Endodermal cell (in vitro differentiated cells): ENCODE data around the gene LAYN. TPM values are rescaled to one million over a fixed set of nuclear protein-coding genes. Genes with fewer than 3 reads are reported as not detected.

Source experiments
- DNase-seq: peaks from one replicate; pipeline ENCODE4 v3.0.0-alpha.2; 2017
- H3K27ac ChIP-seq: 2 replicates; pipeline ENCODE4 v1.5.1; 2013; ENCODE audit warnings: mild to moderate bottlenecking, low read depth, low read length, moderate library complexity
- H3K27me3 ChIP-seq: 2 replicates; pipeline ENCODE4 v1.6.1; 2013; ENCODE audit warnings: mild to moderate bottlenecking, low read length, moderate library complexity; ENCODE audit not compliant: insufficient read depth, control insufficient read depth, poor library complexity, severe bottlenecking
- H3K36me3 ChIP-seq: 2 replicates; pipeline ENCODE4 v1.7.0; 2013; ENCODE audit warnings: mild to moderate bottlenecking, low read length, moderate library complexity; ENCODE audit not compliant: control insufficient read depth, insufficient read depth
- H3K4me1 ChIP-seq: one replicate; pipeline ENCODE4 v1.7.0; 2013; ENCODE audit warnings: low read length; ENCODE audit not compliant: control insufficient read depth, insufficient read depth
- H3K4me3 ChIP-seq: 2 replicates; pipeline ENCODE4 v1.5.1; 2013; ENCODE audit warnings: mild to moderate bottlenecking, low read length, moderate library complexity
- H3K9ac ChIP-seq: 2 replicates; pipeline ENCODE4 v1.6.1; 2013; ENCODE audit warnings: mild to moderate bottlenecking, low read length, moderate library complexity; ENCODE audit not compliant: poor library complexity, severe bottlenecking; ENCODE audit errors: extremely low read depth
- H3K9me3 ChIP-seq: 2 replicates; pipeline ENCODE4 v1.6.1; 2013; ENCODE audit warnings: mild to moderate bottlenecking, low read length, moderate library complexity; ENCODE audit not compliant: control insufficient read depth
- H3K27ac Mint-ChIP-seq: 2 replicates; pipeline ENCODE4 v1.8.0; 2020; ENCODE audit warnings: mixed read lengths
- H3K27me3 Mint-ChIP-seq: 2 replicates; pipeline ENCODE4 v1.8.0; 2021; ENCODE audit warnings: mild to moderate bottlenecking, mixed read lengths; ENCODE audit not compliant: insufficient read depth
- H3K36me3 Mint-ChIP-seq: 2 replicates; pipeline ENCODE4 v1.8.0; 2020; ENCODE audit warnings: low read depth, mixed read lengths
- H3K4me1 Mint-ChIP-seq: 2 replicates; pipeline ENCODE4 v1.8.0; 2020; ENCODE audit warnings: mixed read lengths
- H3K4me3 Mint-ChIP-seq: 2 replicates; pipeline ENCODE4 v1.8.0; 2020; ENCODE audit warnings: mild to moderate bottlenecking, moderate library complexity, mixed read lengths
- H3K9me3 Mint-ChIP-seq: 2 replicates; pipeline ENCODE4 v1.8.0; 2020; ENCODE audit warnings: mild to moderate bottlenecking, mixed read lengths
- WGBS, 2 experiments: methylation state at CpG; one replicate each; pipeline versions ENCODE4 v1.1.5 to v1.1.7; 2013; ENCODE audit warnings: missing lambda C conversion rate in 2 of 2, mixed read lengths in 1 of 2; ENCODE audit not compliant: insufficient coverage in 1 of 2, insufficient read length in 1 of 2; 5-methylcytosine and 5-hydroxymethylcytosine counted together
- total RNA-seq, 2 donors: library from RNA; stranded (reverse); fragmentation: NEBNext Ultra II Directional in 1 of 2; extraction: Animal tissue kit (Norgen Biotek cat#: 25700) in 1 of 2; gene quantifications; 2 replicates in 1 of 2; 3 replicates in 1 of 2; pipeline ENCODE4 v1.2.1, GENCODE V29; 2021
- TF ChIP-seq, protein P1 (sequence below): fragments of 200-600 bp; sonication (generic); conservative IDR thresholded peaks from 2 replicates; pipeline ENCODE4 v1.5.0; 2021; ENCODE audit warnings: antibody characterized with exemption, mild to moderate bottlenecking

The LAYN gene
- total RNA-seq, 2 donors from 2014 or later: 1.1 to 1.5 TPM

GRCh38 chr11:111572581-111572980, 32.1 kb downstream of the LAYN start:
- Mint-ChIP-seq H3K4me3 (no peak overlapping the region), H3K27me3 (no peaks in the 10 kb centered on the region), H3K4me1 (peaks cover 6% of the 10 kb centered on the region), H3K9me3 (peaks cover under 1% of the 10 kb centered on the region), H3K27ac (no peak overlapping the region), H3K36me3 (no peaks in the 10 kb centered on the region)
- Histone ChIP-seq H3K27me3 (no peaks in the 10 kb centered on the region), H3K9ac (no peak overlapping the region), H3K9me3 (no peaks in the 10 kb centered on the region), H3K27ac (no peak overlapping the region), H3K36me3 (no peaks in the 10 kb centered on the region), H3K4me1 (no peaks in the 10 kb centered on the region), H3K4me3 (no peak overlapping the region)
- TF ChIP-seq, protein P1, sequence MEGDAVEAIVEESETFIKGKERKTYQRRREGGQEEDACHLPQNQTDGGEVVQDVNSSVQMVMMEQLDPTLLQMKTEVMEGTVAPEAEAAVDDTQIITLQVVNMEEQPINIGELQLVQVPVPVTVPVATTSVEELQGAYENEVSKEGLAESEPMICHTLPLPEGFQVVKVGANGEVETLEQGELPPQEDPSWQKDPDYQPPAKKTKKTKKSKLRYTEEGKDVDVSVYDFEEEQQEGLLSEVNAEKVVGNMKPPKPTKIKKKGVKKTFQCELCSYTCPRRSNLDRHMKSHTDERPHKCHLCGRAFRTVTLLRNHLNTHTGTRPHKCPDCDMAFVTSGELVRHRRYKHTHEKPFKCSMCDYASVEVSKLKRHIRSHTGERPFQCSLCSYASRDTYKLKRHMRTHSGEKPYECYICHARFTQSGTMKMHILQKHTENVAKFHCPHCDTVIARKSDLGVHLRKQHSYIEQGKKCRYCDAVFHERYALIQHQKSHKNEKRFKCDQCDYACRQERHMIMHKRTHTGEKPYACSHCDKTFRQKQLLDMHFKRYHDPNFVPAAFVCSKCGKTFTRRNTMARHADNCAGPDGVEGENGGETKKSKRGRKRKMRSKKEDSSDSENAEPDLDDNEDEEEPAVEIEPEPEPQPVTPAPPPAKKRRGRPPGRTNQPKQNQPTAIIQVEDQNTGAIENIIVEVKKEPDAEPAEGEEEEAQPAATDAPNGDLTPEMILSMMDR: no peak
- no peak for DNase-seq
- WGBS, 2 experiments: 93 to 95% methylated on average over 2 to 3 of the region's 3 CpGs

DNA sequence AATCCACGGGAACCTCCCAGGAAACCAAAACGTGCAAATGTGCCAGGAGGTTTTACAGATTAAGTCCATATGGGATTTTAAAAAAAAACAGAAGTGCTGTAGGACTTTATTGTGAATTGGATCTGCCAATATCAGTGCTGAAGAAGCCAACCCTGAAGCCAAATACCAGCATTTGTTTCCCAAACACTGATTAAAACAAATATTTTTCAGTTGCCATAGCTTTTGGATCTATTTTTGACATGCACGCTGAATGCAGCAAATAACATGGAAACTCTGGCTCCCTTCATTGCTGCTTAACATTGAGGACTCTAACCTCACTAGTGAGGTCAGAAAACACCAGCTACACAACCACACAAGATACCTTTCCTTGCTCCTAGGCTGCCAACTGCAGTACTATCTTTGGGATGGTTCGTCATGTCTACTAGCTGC, 33.3 kb downstream of the LAYN start:
- H3K27me3 Mint-ChIP-seq: no peaks in the 10 kb centered on the region
- Histone ChIP-seq H3K4me1 (no peaks in the 10 kb centered on the region), H3K9ac (no peak overlapping the region), H3K27ac (no peak overlapping the region), H3K27me3 (no peaks in the 10 kb centered on the region), H3K36me3 (no peaks in the 10 kb centered on the region), H3K9me3 (no peaks in the 10 kb centered on the region), H3K4me3 (no peak overlapping the region)
- H3K4me1 Mint-ChIP-seq: peaks cover 6% of the 10 kb centered on the region
- H3K27ac Mint-ChIP-seq: no peak overlapping the region
- no peak overlapping the region for H3K4me3 Mint-ChIP-seq
- H3K9me3 Mint-ChIP-seq: peaks cover 6% of the 10 kb centered on the region
- H3K36me3 Mint-ChIP-seq: no peaks in the 10 kb centered on the region
- DNase-seq: no peak
- TF ChIP-seq, protein P1: no peak
- 92 to 95% methylated on average over 3 to 4 of the region's 4 CpGs for WGBS, 2 experiments

DNA sequence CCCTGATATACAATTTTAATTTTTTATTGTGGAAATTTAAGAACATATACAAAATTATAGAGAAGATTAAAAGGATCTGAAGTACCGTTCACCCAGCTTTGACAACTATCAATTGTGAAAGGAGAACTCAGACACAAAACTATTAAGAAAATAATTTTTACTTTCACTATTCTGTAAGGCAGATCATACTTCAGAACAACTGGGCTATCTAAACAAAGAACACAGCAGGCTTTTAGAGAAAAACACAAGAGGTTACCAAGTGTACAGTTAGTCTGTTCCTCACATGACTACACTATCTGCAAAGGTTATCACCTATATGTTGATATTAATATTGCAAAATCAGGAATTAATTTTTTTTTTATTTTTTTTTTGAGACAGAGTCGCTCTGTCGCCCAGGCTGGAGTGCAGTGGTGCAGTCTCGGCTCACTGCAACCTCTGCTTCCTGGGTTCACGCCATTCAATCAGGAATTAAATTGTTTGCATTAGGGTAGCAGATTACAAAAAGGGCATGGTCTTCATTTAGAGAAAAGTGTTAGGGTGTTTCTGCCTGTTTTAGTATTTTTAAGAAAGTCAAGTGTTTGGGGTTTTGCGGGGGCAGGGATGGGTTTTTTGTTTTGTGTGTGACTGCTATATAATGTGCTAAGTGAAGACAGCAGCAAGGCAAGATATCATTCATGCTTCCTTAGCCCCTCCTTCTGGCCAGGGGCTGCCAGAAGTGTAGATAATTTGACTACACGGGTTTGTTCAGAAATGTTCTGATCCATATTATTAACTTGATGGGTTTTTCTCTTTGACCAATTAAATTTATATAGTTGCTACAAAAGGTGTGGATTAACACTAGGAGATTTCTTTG, 34.1 kb downstream of the LAYN start:
- DNase-seq: no peak
- Histone ChIP-seq H3K9me3 (no peaks in the 10 kb centered on the region), H3K27ac (no peak overlapping the region), H3K9ac (no peak overlapping the region), H3K4me1 (no peaks in the 10 kb centered on the region), H3K27me3 (no peaks in the 10 kb centered on the region), H3K4me3 (no peak overlapping the region), H3K36me3 (no peaks in the 10 kb centered on the region)
- peaks cover 6% of the 10 kb centered on the region for H3K9me3 Mint-ChIP-seq
- H3K4me3 Mint-ChIP-seq: no peak overlapping the region
- H3K27me3 Mint-ChIP-seq: no peaks in the 10 kb centered on the region
- TF ChIP-seq, protein P1: peak; percentile 19
- peaks cover 8% of the 10 kb centered on the region for H3K4me1 Mint-ChIP-seq
- H3K36me3 Mint-ChIP-seq: no peaks in the 10 kb centered on the region
- 78 to 80% methylated on average over 5 to 7 of the region's 7 CpGs for WGBS, 2 experiments
- no peak overlapping the region for H3K27ac Mint-ChIP-seq
